ENCODE data around the gene ELAPOR1. TPM values are rescaled to one million over a fixed set of nuclear protein-coding genes. Genes with fewer than 3 reads are reported as not detected.

ELAPOR1 gene
- total and polyA plus RNA-seq, 12 donors: 0.06 to 0.54 (median 0.30) TPM; not detected in 2

DNA sequence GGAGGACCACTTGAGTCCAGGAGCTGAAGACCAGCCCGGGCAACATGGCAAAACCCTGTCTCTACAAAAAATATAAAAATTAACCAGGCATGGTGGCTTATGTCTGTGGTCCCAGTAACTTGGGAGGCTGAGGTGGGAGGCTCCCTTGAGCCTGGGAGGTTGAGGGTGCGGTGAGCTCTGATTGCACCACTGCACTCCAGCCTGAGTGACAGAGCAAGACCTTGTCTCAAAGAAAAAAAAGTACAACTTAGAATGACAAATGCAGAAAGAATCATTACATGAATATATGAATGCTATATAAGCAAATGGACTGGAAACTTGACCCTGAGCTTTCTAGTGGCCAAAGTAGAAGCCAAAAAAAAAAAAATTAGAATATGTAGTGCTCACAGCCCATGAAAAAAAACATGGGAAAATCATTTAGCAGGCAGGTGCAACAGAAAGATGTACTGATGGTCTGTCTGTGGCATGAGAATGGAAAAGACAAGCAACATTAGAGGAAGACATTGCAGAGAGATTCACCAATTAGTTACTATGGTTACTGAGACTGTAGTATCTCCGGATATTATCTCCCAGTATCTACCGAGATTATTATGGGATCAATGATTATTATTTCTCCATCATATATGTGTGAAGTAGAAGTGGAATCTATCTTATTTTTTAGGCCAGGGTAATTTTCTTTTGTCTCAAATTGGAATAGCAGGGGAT lies 19.2 kb downstream of the ELAPOR1 start:
- Histone ChIP-seq H3K9me3 (no peaks in the 10 kb centered on the region), H3K36me3 (no peaks in the 10 kb centered on the region), H3K27me3 (no peaks in the 10 kb centered on the region), H3K27ac (peak overlapping the region in 1 of 10 donors; percentile 13), H3K4me3 (no peak overlapping the region), H3K4me1 (peaks cover 0 to 18% (median 13%) of the 10 kb centered on the region in 9 donors)
- 72 to 76% methylated on average over 4 of the region's 4 CpGs for WGBS, 2 donors
- TF ChIP-seq, protein P1, sequence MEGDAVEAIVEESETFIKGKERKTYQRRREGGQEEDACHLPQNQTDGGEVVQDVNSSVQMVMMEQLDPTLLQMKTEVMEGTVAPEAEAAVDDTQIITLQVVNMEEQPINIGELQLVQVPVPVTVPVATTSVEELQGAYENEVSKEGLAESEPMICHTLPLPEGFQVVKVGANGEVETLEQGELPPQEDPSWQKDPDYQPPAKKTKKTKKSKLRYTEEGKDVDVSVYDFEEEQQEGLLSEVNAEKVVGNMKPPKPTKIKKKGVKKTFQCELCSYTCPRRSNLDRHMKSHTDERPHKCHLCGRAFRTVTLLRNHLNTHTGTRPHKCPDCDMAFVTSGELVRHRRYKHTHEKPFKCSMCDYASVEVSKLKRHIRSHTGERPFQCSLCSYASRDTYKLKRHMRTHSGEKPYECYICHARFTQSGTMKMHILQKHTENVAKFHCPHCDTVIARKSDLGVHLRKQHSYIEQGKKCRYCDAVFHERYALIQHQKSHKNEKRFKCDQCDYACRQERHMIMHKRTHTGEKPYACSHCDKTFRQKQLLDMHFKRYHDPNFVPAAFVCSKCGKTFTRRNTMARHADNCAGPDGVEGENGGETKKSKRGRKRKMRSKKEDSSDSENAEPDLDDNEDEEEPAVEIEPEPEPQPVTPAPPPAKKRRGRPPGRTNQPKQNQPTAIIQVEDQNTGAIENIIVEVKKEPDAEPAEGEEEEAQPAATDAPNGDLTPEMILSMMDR (IDR thresholded peaks at IDR 0.05): no peak
- intact Hi-C loops (cut with DNase I): no loop called here
- no peak for DNase-seq
- no peak for ATAC-seq

DNA sequence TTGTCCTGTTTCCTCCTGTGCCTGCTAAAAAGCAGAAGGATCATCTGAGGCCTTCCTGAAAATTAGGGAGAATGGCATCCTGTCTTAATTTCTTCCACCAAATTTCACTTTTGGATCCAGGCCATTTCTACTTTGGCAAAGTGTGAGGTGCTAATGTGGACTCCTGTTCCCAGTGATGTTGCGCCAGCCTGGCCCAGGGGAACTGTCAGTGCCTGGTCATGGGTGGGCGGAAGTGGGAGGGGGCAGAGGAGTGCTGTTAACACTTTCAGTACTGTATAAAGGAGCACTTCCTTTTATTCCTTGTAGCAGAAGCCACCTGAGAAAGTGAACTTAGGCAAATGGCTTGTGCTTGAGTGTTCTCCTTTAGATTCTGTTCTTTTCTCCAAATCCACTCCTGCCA lies 19.9 kb downstream of the ELAPOR1 start:
- WGBS, 2 donors: 30 to 36% methylated on average over 2 of the region's 2 CpGs
- TF ChIP-seq, protein P1 (IDR thresholded peaks at IDR 0.05): no peak
- peak; percentile 74 to 97 (median 84) for ATAC-seq

DNA sequence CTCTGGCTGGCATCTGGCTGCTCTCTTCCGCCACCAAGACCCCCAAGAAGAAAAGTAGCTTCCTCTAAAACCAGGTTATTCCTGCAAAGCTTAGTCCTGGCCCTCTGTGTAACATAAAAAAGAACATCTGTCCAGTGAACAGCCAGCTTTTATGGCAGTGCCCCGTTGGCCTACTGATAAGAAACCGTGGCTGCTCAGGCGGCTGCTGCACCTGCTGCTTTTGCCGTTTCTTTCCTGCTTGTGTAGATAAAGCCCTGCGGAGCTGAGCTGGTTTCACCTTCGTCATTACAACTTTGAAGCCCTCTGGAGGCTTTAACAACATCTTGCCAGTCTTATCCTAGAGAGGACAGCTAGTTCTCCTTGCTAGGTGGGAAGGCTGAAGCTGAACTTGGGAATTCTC lies 20.5 kb downstream of the ELAPOR1 start:
- WGBS, 2 donors: 32 to 40% methylated on average over 7 of the region's 7 CpGs
- TF ChIP-seq, protein P1 (IDR thresholded peaks at IDR 0.05): no peak

More for the DNA sequence above, 19.9 kb downstream of the ELAPOR1 start:
- peak overlapping the region in 2 of 10 donors; percentile 13 to 40 for H3K27ac ChIP-seq
- H3K36me3 ChIP-seq: no peaks in the 10 kb centered on the region
- intact Hi-C loops (cut with DNase I): no loop called here
- H3K27me3 ChIP-seq: no peaks in the 10 kb centered on the region
- no peaks in the 10 kb centered on the region for H3K9me3 ChIP-seq
- H3K4me1 ChIP-seq: peaks cover 0 to 18% (median 13%) of the 10 kb centered on the region in 9 donors
- H3K4me3 ChIP-seq: no peak overlapping the region
- DNase-seq: peak in 1 of 2 donors; percentile 60

DNA sequence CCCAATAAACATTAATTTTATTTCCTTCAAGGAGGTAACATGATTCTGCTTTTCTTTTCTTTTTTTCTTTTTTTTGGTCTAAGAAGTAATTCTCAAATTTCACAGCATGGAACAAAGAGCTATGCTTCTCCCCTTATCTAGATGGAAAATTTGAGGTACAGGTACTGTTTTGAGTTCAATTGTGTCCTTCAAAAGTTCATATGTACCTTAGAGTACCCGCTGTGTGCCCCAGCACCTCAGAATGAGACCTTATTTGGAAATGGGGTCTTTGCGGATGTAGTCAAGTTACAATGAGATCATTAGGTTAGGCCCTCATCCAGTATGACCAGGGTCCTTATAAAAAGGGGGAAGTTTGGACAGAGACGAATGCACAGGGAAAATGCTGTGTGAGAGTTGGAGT lies 22.0 kb downstream of the ELAPOR1 start:
- DNase-seq (no peak), ATAC-seq (no peak)
- no peak overlapping the region for H3K27ac ChIP-seq
- TF ChIP-seq, protein P1 (IDR thresholded peaks at IDR 0.05): no peak
- 88 to 93% methylated on average over 3 of the region's 3 CpGs for WGBS, 2 donors
- no peaks in the 10 kb centered on the region for H3K27me3 ChIP-seq
- intact Hi-C loops (cut with DNase I): no loop called here
- H3K9me3 ChIP-seq: no peaks in the 10 kb centered on the region
- H3K4me1 ChIP-seq: peaks cover 0 to 18% (median 13%) of the 10 kb centered on the region in 9 donors
- H3K4me3 ChIP-seq: no peak overlapping the region
- no peaks in the 10 kb centered on the region for H3K36me3 ChIP-seq

More for the DNA sequence above, 20.5 kb downstream of the ELAPOR1 start:
- no peak for DNase-seq
- no peaks in the 10 kb centered on the region for H3K36me3 ChIP-seq
- intact Hi-C loops (cut with DNase I): no loop called here
- peak overlapping the region in 2 of 10 donors; percentile 13 to 40 for H3K27ac ChIP-seq
- peaks cover 0 to 18% (median 13%) of the 10 kb centered on the region in 9 donors for H3K4me1 ChIP-seq
- no peaks in the 10 kb centered on the region for H3K27me3 ChIP-seq
- H3K9me3 ChIP-seq: no peaks in the 10 kb centered on the region
- peak in 3 of 8 donors; percentile 17 to 49 (median 33) for ATAC-seq
- H3K4me3 ChIP-seq: no peak overlapping the region

Measured in heart right ventricle (tissue), 16 donors.